LHCN-M2 (cell line): ENCODE results near the gene CDC7. TPM values are rescaled to one million over a fixed set of nuclear protein-coding genes. Genes with fewer than 3 reads are reported as not detected.

Experiments used
- total RNA-seq: library from RNA; depleted of rRNA; stranded (reverse); fragments of >200 nt; gene quantifications from 2 replicates; pipeline ENCODE4 v1.2.3, GENCODE V29; 2014; rRNA removed

The CDC7 gene
- total RNA-seq, 1 experiment from 2014 or later = 14.5 TPM

Other genes with a start within 250 kb of the CDC7 start
- 0.06 and 0.13 TPM in 2 replicates for gene HFM1, start 96.0 kb upstream of the CDC7 start, total RNA-seq